Superior temporal gyrus (tissue), 1 donor: ENCODE data around the gene IMMP2L.

ENCODE experiments used
- DNase-seq: peaks from one replicate; pipeline ENCODE4 v3.0.0-alpha.2; 2016; ENCODE audit errors: extremely low spot score

The IMMP2L gene

DNA sequence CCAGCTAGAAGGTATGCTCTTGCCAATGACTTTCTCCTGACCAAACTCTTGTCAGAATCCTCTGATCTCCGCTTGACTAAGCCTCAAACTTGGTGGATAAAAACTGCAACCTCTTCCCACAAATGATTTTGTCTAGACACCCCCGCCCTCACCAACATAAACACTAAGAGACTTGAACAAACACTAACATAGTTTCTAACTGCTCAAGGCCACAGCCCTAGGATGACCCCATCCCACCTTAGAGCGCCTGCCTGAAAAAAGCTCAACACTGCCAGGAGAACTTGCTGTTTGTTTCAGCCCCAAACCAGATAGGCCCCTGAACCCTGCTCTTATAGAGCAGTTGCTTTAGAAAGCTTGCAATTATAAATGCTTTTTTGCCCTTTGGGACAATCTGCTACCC lies 399.6 kb downstream of the IMMP2L start:
- no peak for DNase-seq

- no peak for DNase-seq
Measured at GRCh38 chr7:111160297-111160696, 402.0 kb downstream of the IMMP2L start.

DNA sequence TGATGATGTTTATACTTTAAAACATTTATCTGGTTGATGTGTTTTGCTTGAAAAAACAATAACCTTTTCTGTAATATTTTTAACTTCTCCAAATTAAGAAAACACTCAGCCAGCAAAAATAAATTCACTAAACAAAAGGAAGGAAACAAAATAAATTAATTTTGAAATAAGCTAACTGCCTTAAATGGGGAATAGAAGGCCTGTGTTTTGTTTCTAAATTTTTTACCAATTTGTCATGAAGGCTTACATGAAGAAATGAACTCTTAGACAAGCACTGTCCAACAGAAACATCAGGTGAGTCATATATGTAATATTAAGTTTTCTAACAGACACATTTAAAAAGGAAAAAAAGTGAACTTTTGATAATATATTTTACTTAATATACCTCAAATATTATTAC lies 402.9 kb downstream of the IMMP2L start:
- no peak for DNase-seq

DNA sequence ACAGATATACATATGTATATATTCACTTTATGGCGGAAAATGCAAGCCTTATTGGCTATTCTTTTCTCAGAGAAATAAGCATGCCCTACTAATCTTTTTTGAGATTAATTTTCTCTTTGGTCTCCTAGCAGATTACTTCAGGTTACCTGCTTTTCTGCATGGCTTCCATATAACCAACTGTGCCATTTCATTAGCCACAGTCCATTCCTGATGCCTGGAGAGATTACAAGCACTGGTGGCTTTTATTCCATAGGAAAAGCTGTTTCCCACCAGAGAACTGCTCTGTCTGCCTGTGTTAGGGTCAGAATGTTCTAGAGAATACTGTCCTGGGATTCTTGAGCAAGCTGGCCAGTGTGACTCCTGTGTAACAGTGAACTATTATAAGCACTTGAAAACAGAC lies 411.6 kb downstream of the IMMP2L start:
- DNase-seq, result no peak

GRCh38 chr7:111147708-111148533 lies 414.4 kb downstream of the IMMP2L start:
- DNase-seq, result no peak

GRCh38 chr7:111146136-111146535 lies 416.2 kb downstream of the IMMP2L start:
- DNase-seq, result no peak

- no peak for DNase-seq
Measured at GRCh38 chr7:111145472-111145871, 416.8 kb downstream of the IMMP2L start.

DNA sequence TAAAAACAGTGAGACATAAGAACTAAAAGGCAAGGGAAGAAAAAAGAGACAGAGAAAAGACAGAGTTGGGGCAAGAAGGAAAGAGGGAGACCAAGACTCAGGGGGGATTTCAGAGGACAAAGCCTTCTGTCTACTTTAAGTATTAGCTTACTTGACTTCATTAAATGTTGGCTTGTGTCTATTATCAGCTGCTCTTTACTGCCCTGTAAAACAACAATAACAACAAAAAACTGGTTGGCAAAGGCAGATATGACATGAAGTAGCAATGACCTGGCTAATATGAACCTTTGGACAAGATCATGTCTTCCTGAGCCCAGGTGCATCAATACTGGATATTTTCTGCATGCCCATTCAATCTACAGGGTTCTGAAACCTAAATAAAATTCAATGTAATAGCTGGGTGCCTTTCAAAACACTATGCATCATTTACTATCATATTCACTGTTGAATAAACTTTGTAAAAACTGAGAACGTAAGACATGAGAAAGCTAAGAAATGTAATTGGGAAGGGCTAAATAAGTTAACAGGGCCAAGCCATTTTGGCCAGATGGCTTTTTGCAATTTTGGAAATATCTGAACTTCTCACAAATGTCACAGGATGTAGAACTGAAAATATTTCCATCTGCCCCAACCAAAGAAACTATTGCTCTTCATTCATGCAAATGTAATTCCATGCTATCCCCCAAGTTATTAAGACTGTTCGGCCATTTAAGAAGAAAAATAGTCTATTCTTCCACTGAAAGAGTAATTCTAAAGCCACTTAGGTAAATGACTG lies 422.0 kb downstream of the IMMP2L start:
- DNase-seq, result no peak

GRCh38 chr7:111138586-111138985 lies 423.7 kb downstream of the IMMP2L start:
- DNase-seq, result no peak

GRCh38 chr7:111138193-111138569 lies 424.1 kb downstream of the IMMP2L start:
- DNase-seq, result no peak

DNA sequence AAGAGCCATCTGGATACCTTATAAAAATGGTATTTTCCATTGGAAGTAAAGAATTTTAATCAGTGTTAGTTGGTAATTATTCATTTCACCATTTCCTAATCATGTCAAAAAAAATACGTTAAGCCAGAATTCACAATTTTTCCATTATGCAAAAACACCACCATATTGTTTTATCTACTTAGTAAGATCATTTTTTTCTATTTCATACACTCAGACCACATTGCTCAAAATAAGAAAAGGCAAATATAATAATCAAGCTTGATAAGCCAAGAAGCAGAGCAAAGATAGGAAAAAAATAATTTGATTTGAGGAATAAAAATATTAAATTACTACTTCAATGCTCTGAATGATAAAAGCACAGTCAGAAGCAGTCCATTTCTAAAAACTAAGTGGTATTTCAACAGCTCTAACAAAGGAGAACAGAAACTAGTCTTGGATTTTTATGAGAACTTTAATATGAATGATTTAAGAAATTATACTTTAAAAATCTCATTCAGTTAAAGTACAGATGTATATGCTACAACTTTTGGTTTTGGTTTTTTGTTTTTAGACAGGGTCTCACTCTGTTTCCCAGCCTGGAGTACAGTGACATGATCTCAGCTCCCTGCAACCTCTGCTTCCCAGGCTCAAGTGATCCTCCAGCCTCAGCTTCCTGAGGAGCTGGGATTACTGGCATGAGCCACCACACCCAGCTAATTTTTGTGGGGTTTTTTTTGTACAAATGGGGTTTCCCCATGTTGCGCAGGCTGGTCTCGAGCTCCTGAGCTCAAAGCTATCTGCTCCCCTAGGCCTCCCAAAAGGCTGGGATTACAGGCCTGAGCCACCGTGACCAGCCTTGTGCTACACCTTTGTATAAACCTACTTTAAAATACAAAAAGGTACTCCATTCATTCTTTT lies 424.7 kb downstream of the IMMP2L start:
- no peak for DNase-seq

- DNase-seq, result no peak
Measured at GRCh38 chr7:111132833-111133232, 429.5 kb downstream of the IMMP2L start.

DNA sequence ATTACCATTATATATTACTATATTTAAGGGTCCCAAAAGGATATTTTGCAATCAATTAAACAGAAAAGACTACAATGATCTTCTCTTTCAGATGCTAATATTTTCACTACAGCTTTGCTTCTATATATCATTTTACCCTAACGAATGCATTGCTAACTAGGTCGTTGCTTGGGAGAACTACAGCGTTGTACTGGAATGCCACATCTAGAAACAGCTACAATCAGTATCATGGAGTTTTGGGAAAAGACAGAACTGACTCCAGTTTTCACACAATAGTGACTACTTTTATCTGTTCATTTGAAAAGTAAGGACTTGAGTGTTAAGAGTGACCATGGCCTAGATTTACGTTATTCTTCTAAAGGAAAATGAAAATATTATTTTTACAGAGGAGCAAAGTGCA lies 432.9 kb downstream of the IMMP2L start:
- no peak for DNase-seq

- DNase-seq, result no peak
Measured at GRCh38 chr7:111126987-111127386, 435.3 kb downstream of the IMMP2L start.

- DNase-seq, result no peak
Measured at GRCh38 chr7:111115966-111116365, 446.3 kb downstream of the IMMP2L start.

GRCh38 chr7:111113263-111114017 lies 448.9 kb downstream of the IMMP2L start:
- no peak for DNase-seq

GRCh38 chr7:111112439-111112838 lies 449.9 kb downstream of the IMMP2L start:
- DNase-seq, result no peak

GRCh38 chr7:111108496-111108895 lies 453.8 kb downstream of the IMMP2L start:
- no peak for DNase-seq

GRCh38 chr7:111108000-111108399 lies 454.3 kb downstream of the IMMP2L start:
- DNase-seq, result no peak

GRCh38 chr7:111107579-111107978 lies 454.7 kb downstream of the IMMP2L start:
- DNase-seq, result no peak

DNA sequence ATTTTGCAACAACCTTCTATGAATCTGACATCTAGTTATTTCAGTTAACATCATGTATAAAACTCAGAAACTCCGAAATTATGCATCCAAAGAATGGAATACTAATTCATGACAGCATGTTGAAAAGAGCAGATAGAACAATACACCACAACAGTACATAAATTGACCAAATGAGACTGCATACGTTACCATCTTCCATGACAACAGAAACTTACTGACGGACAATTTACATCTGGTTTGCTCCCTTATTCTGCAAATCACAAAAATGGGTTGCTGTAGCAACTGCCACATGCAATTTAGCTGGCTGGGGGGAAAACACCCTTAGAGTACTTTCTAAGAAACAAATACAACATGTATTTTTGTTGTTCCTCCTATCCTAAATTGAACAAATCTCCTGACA lies 457.0 kb downstream of the IMMP2L start:
- no peak for DNase-seq
